Fibroblast of mammary gland (primary cell): ENCODE measurements around the gene LY6G6C.
A peak's percentile ranks its signal among the peaks of the same experiment; 100 is the strongest.

ENCODE experiments used
- DNase-seq: peaks from one replicate; pipeline ENCODE4 v3.0.0-alpha.2; 2010; ENCODE audit warnings: low read depth
- H3K4me3 ChIP-seq: 2 replicates; pipeline ENCODE4 v1.5.1; 2011; ENCODE audit warnings: low read depth, mild to moderate bottlenecking, low read length, moderate library complexity; ENCODE audit not compliant: control insufficient read depth
- TF ChIP-seq, protein P1 (sequence below): conservative IDR thresholded peaks from 2 replicates; pipeline ENCODE4 v1.5.1; 2011; ENCODE audit warnings: low read depth, low read length, inconsistent platforms; ENCODE audit not compliant: control insufficient read depth, insufficient read depth

LY6G6C gene

GRCh38 chr6:31692886-31693285 is 28.7 kb downstream of the LY6G6C start:
- no peak for DNase-seq
- no peak overlapping the region for H3K4me3 ChIP-seq
- TF ChIP-seq, protein P1, sequence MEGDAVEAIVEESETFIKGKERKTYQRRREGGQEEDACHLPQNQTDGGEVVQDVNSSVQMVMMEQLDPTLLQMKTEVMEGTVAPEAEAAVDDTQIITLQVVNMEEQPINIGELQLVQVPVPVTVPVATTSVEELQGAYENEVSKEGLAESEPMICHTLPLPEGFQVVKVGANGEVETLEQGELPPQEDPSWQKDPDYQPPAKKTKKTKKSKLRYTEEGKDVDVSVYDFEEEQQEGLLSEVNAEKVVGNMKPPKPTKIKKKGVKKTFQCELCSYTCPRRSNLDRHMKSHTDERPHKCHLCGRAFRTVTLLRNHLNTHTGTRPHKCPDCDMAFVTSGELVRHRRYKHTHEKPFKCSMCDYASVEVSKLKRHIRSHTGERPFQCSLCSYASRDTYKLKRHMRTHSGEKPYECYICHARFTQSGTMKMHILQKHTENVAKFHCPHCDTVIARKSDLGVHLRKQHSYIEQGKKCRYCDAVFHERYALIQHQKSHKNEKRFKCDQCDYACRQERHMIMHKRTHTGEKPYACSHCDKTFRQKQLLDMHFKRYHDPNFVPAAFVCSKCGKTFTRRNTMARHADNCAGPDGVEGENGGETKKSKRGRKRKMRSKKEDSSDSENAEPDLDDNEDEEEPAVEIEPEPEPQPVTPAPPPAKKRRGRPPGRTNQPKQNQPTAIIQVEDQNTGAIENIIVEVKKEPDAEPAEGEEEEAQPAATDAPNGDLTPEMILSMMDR = no peak

DNA sequence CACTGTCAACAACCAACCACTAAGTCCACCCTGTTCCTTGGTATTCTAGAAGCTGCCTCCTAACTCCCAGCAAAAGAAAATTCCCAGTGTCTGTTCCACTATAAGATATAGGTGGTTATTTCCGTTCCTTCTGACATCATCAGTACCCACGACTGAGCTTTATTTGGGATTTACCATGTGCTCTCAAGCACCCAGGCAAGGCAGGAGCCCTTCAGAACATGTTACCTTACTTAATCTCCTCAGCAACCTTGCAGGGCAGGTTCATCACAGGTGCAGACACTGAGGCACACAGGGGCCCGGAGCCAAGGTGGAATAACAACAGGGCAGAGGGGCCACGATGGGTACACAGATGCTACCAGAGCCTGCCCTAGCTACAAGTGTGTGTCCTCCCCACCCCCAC is 29.2 kb downstream of the LY6G6C start:
- TF ChIP-seq, protein P1 = no peak
- no peak for DNase-seq
- no peak overlapping the region for H3K4me3 ChIP-seq

GRCh38 chr6:31691564-31692108 is 29.9 kb downstream of the LY6G6C start:
- H3K4me3 ChIP-seq = no peak overlapping the region
- TF ChIP-seq, protein P1 = no peak
- no peak for DNase-seq

DNA sequence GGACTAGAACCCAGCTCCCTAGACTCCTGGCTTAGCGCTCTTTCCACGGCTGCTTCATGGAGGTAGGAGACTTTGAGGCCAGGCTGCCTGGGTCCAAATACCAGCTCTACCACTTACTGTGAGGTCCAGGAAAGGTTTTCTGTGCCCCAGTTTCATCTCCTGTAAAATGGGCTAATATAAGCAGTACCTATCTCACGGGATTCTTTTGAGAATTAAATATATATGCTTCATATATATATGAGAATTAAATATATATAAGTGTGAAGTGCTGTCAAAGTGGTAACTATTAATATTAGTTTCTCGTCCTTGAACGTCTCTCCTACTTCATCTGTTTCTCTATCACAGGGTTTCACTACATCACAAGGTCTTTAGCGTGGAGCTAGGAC is 30.5 kb downstream of the LY6G6C start:
- DNase-seq = no peak
- H3K4me3 ChIP-seq = no peak overlapping the region
- TF ChIP-seq, protein P1 = no peak

DNA sequence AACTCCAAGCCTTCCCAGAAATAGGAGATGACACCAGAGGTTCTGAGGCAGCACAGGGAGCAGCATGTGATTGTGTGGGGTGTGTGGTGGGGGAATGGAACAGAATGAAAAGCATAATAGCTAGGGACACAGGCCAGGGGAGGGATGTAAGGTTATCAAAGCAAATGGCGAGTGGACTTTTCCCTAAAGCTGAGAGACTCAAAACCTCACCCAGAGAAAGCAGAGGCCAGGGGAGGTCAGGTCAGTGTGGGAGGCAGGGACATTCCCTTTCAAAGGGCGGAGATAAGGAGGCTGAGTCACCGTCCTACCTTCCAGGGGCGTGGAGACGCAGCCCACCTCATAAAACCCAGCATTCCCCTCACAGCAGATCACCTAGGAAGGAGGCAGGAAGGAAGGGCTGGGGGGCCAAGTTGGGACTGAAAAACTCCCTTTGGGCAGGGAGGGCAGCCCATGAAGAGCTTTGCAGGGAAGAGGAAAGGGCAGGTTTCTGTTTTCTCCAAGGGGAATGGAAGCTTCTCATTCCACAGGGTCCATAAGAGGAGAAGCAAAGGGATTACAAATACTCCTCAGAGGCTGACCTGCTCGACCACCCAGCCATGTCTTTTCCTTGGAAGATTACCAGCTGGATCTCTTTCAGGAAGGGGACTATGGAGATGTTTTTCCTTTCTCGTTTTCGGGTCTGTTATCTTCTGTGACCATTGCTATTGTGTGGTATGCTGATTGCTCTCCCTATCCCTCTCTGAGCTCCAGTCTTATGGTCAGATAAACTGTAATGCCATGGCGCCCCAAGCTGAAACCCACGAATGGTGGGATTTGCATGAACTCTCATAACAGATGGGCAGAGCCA is 31.1 kb downstream of the LY6G6C start:
- TF ChIP-seq, protein P1 = no peak
- no peak for DNase-seq
- H3K4me3 ChIP-seq = no peak overlapping the region

- TF ChIP-seq, protein P1 = peak; percentile 45
- DNase-seq = no peak
- H3K4me3 ChIP-seq = no peak overlapping the region
These were observed 32.1 kb downstream of the LY6G6C start for GRCh38 chr6:31689249-31690110.
